ENCODE results near the gene CPNE8.

- TF ChIP-seq POLR2A (IDR thresholded peaks at IDR 0.05) = no peak
- TF ChIP-seq CTCF (IDR thresholded peaks at IDR 0.05) = no peak
- no peak for TF ChIP-seq EP300 (IDR thresholded peaks at IDR 0.05)
These were observed 20.7 kb downstream of the CPNE8 start for GRCh38 chr12:38884666-38885065.
